ENCODE measurements around the gene TLCD3B. TPM values are rescaled to one million over a fixed set of nuclear protein-coding genes. Genes with fewer than 3 reads are reported as not detected.

Gene TLCD3B
- total RNA-seq, 2 experiments from 2014 or later, result 3.5 to 3.6 TPM

DNA sequence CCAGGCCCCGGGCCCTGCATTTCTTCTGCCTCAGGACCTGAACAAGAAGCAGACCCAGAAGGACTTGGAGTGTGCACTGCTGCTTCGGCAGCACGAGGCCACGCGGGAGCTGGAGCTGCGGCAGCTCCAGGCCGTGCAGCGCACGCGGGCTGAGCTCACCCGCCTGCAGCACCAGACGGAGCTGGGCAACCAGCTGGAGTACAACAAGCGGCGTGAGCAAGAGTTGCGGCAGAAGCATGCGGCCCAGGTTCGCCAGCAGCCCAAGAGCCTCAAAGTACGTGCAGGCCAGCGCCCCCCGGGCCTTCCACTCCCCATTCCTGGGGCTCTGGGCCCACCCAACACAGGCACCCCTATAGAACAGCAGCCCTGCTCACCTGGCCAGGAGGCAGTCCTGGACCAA is 44.8 kb downstream of the TLCD3B start:
- Mint-ChIP-seq H3K4me3 (no peak overlapping the region), H3K36me3 (ENCODE audit: low read depth) (peaks cover 34% of the 10 kb centered on the region)
- CTCF ChIA-PET, result interaction anchor here (1.0 to 1.4 kb wide), 3 partner anchors 12 to 46 kb away, joined by 3 to 5 read pairs (median 4); no protein-coding TSS in a partner anchor

DNA sequence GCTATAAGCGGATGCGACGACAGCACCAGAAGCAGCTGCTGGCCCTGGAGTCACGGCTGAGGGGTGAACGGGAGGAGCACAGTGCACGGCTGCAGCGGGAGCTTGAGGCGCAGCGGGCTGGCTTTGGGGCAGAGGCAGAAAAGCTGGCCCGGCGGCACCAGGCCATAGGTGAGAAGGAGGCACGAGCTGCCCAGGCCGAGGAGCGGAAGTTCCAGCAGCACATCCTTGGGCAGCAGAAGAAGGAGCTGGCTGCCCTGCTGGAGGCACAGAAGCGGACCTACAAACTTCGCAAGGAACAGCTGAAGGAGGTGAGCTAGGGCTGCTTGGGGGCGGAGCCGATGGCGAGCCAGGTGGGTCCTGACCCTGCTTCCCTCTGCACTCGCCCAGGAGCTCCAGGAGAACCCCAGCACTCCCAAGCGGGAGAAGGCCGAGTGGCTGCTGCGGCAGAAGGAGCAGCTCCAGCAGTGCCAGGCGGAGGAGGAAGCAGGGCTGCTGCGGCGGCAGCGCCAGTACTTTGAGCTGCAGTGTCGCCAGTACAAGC is 45.7 kb downstream of the TLCD3B start:
- Mint-ChIP-seq H3K36me3 (ENCODE audit: low read depth) (peaks cover 35% of the 10 kb centered on the region), H3K4me3 (no peak overlapping the region), H3K27ac (no peak overlapping the region), H3K9me3 (no peaks in the 10 kb centered on the region), H3K4me1 (ENCODE audit: low read depth) (no peaks in the 10 kb centered on the region), H3K27me3 (no peaks in the 10 kb centered on the region)
- ATAC-seq, result no peak
- intact Hi-C loops (cut with micrococcal nuclease), result no loop called here
- ChIA-PET CTCF (interaction anchor here (1.0 to 1.4 kb wide), 3 partner anchors 11 to 47 kb away, joined by 3 to 5 read pairs (median 4); no protein-coding TSS in a partner anchor), POLR2A (interaction anchor here (0.7 to 3.0 kb wide), 4 partner anchors 10 to 58 kb away, joined by 3 to 17 read pairs (median 4); partner anchors contain the start of genes HIRIP3, INO80E and TMEM219)
- no peak for DNase-seq
- TF ChIP-seq, protein P1, sequence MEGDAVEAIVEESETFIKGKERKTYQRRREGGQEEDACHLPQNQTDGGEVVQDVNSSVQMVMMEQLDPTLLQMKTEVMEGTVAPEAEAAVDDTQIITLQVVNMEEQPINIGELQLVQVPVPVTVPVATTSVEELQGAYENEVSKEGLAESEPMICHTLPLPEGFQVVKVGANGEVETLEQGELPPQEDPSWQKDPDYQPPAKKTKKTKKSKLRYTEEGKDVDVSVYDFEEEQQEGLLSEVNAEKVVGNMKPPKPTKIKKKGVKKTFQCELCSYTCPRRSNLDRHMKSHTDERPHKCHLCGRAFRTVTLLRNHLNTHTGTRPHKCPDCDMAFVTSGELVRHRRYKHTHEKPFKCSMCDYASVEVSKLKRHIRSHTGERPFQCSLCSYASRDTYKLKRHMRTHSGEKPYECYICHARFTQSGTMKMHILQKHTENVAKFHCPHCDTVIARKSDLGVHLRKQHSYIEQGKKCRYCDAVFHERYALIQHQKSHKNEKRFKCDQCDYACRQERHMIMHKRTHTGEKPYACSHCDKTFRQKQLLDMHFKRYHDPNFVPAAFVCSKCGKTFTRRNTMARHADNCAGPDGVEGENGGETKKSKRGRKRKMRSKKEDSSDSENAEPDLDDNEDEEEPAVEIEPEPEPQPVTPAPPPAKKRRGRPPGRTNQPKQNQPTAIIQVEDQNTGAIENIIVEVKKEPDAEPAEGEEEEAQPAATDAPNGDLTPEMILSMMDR (IDR thresholded peaks at IDR 0.05), result no peak

More for the DNA sequence above, 44.8 kb downstream of the TLCD3B start:
- POLR2A ChIA-PET, result interaction anchor here (0.8 to 3.0 kb wide), 2 partner anchors 10 to 59 kb away, joined by 3 to 17 read pairs; partner anchors contain the start of genes HIRIP3 and INO80E
- TF ChIP-seq, protein P1 (IDR thresholded peaks at IDR 0.05), result no peak
- DNase-seq (no peak), ATAC-seq (no peak)
- Mint-ChIP-seq H3K27ac (no peak overlapping the region), H3K4me1 (ENCODE audit: low read depth) (no peaks in the 10 kb centered on the region), H3K9me3 (no peaks in the 10 kb centered on the region), H3K27me3 (no peaks in the 10 kb centered on the region)
- intact Hi-C loops (cut with micrococcal nuclease), result no loop called here

DNA sequence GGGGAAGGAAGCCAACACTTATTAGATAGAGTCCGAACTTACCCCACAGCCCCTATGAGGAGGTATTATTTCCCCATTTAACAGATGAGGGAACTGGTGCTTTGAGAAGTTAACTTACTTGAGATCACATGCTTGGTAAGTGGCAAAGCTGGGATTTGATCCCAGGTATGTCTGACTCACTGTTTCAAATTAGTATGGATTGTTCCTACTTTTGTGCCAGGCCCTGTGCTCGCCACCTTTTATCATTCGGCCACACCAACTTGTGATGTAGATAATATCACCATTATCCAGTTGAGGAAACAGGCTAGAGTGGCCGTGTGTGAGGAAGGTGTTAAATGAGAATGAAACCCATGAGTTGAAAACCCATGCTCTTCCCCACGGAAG is 46.3 kb downstream of the TLCD3B start:
- Mint-ChIP-seq H3K27ac (no peak overlapping the region), H3K4me3 (no peak overlapping the region), H3K36me3 (ENCODE audit: low read depth) (peaks cover 36% of the 10 kb centered on the region), H3K27me3 (no peaks in the 10 kb centered on the region), H3K4me1 (ENCODE audit: low read depth) (no peaks in the 10 kb centered on the region), H3K9me3 (no peaks in the 10 kb centered on the region)
- TF ChIP-seq, protein P1 (IDR thresholded peaks at IDR 0.05), result no peak
- POLR2A ChIA-PET, result interaction anchor here (1.7 to 3.0 kb wide), 2 partner anchors 11 to 23 kb away, joined by 4 to 17 read pairs; partner anchors contain the start of genes HIRIP3, INO80E and TMEM219
- no peak for DNase-seq
- CTCF ChIA-PET, result interaction anchor here (1.4 kb wide), 1 partner anchor 25 kb away, joined by 4 read pairs; no protein-coding TSS in a partner anchor
- ATAC-seq, result no peak
- intact Hi-C loops (cut with micrococcal nuclease), result no loop called here

DNA sequence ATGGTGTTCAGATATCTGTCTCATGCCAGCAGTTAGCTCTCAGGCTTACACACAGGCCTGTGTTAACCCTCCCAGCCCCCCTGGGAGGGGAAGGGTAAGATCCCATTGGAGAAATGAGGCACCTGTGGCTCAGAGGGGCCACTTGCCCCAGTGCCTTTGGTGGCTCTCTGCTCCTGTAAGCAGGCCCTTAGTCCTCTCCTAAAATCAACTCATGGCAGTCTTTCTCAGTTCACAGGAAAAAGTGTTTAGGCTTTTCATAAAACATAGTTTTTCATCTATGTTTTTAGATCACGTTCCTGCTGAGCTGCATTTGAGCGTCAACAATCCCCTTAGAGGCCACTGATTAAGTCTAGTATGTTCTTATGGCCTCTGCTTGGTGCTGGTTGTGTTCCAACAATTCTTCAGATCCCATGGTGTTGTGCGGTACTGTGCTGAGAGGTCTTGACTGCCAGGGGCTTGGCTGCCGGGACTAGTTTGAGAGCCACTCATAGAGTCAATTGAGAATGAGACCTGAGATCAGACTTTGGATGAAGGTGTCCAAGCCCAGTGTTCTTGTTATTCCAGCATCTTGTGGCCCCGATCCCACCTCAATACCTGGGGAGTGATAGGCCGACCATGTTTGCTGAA is 46.8 kb downstream of the TLCD3B start:
- Mint-ChIP-seq H3K4me3 (no peak overlapping the region), H3K9me3 (no peaks in the 10 kb centered on the region), H3K36me3 (ENCODE audit: low read depth) (peaks cover 41% of the 10 kb centered on the region), H3K27me3 (no peaks in the 10 kb centered on the region), H3K27ac (no peak overlapping the region), H3K4me1 (ENCODE audit: low read depth) (no peaks in the 10 kb centered on the region)
- ChIA-PET POLR2A (interaction anchor here (0.6 to 4.8 kb wide), 3 partner anchors 11 to 573 kb away, joined by 4 to 21 read pairs (median 4); partner anchors contain the start of genes HIRIP3, INO80E and TMEM219), CTCF (no interaction called here)
- TF ChIP-seq, protein P1 (IDR thresholded peaks at IDR 0.05), result no peak
- ATAC-seq (no peak), DNase-seq (no peak)
- intact Hi-C loops (cut with micrococcal nuclease), result no loop called here
